Effector memory CD8-positive, alpha-beta T cell (primary cell): ENCODE measurements around the gene PIK3R1.

Experiments used
- ATAC-seq: fragments of 150-1000 bp; cut with Tn5 transposase; replicated peaks from 2 replicates; pipeline ENCODE4 v1.10.0; 2021; ENCODE audit warnings: mild to moderate bottlenecking, moderate library complexity
- DNase-seq, 3 experiments: peaks; one replicate each; pipeline ENCODE4 v3.0.0; 2021
- H3K27ac Mint-ChIP-seq, 2 donors: one replicate each; pipeline ENCODE4 v1.8.0; 2022; ENCODE audit warnings: mild to moderate bottlenecking in 2 of 2, mixed read lengths in 2 of 2, moderate library complexity in 2 of 2
- H3K27me3 Mint-ChIP-seq, 2 donors: one replicate each; pipeline ENCODE4 v1.8.0; 2022; ENCODE audit warnings: mixed read lengths in 2 of 2
- H3K36me3 Mint-ChIP-seq: one replicate; pipeline ENCODE4 v1.8.0; 2022; ENCODE audit warnings: mild to moderate bottlenecking, moderate library complexity, mixed read lengths; ENCODE audit not compliant: insufficient read depth
- H3K4me1 Mint-ChIP-seq, 2 donors: one replicate each; pipeline ENCODE4 v1.8.0; 2022; ENCODE audit warnings: low read depth in 2 of 2, mixed read lengths in 2 of 2
- H3K4me3 Mint-ChIP-seq, 2 donors: one replicate each; pipeline ENCODE4 v1.8.0; 2022; ENCODE audit warnings: mild to moderate bottlenecking in 2 of 2, mixed read lengths in 2 of 2, moderate library complexity in 2 of 2
- H3K9me3 Mint-ChIP-seq, 2 donors: one replicate each; pipeline ENCODE4 v1.8.0; 2022; ENCODE audit warnings: mixed read lengths in 2 of 2
- total RNA-seq, 9 experiments: gene quantifications; one replicate each; lab custom pipeline; 2026; lab: John Stamatoyannopoulos, UW

Gene PIK3R1
- total RNA-seq: 50.2 to 847 (median 242) reads per million in 9 experiments

GRCh38 chr5:68215208-68215897 lies at the start of gene PIK3R1:
Gene PIK3R1, plus strand, starts transcription at chr5:68215756. Its CDS starts 10,920 bp downstream, at chr5:68226676.
- H3K4me1 Mint-ChIP-seq: peaks cover 31 to 35% of the 10 kb centered on the region in 2 donors
- H3K4me3 Mint-ChIP-seq: peak within 1 kb of the TSS; percentile 92 to 93
- H3K27me3 Mint-ChIP-seq: no peaks in the 10 kb centered on the region
- H3K36me3 Mint-ChIP-seq: peaks cover 21% of the 10 kb centered on the region
- ATAC-seq (peak; percentile 76), DNase-seq (peak; percentile 86 to 90 (median 88))
- peaks cover 0 to 1% of the 10 kb centered on the region in 2 donors for H3K9me3 Mint-ChIP-seq
- peak within 1 kb of the TSS; percentile 94 to 96 for H3K27ac Mint-ChIP-seq

GRCh38 chr5:68167195-68167651 lies 48.3 kb upstream of the PIK3R1 start:
- Mint-ChIP-seq H3K27ac (no peak overlapping the region), H3K36me3 (peaks cover 3% of the 10 kb centered on the region), H3K9me3 (no peaks in the 10 kb centered on the region), H3K27me3 (peaks cover 7% of the 10 kb centered on the region in 2 donors), H3K4me1 (no peaks in the 10 kb centered on the region), H3K4me3 (no peak overlapping the region)
- DNase-seq: no peak
- no peak for ATAC-seq

DNA sequence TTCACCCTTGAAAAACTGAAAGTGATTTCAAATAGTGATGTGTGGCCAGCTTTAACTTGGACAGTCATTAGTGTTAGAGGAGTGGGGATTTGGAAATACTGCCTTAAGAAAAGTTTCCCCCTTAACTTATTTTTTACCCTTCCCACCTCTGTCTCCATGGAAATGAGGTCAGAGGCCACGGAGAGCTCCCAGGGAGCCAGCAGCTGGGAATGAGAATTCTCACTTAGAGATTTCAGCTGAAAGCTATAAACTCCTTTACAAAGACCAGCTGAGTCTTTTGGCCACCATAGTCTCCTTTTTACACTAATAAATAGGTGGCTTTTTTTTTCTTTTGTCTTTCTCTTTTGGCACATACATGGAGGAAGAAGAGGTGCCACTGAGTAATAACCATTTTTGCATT lies 45.7 kb upstream of the PIK3R1 start:
- Mint-ChIP-seq H3K27ac (peak overlapping the region in 1 of 2 donors; percentile 32), H3K27me3 (peaks cover 7% of the 10 kb centered on the region in 2 donors), H3K36me3 (peaks cover 3% of the 10 kb centered on the region), H3K4me1 (no peaks in the 10 kb centered on the region), H3K9me3 (no peaks in the 10 kb centered on the region), H3K4me3 (no peak overlapping the region)
- no peak for DNase-seq
- no peak for ATAC-seq

- peaks cover 7% of the 10 kb centered on the region in 2 donors for H3K27me3 Mint-ChIP-seq
- no peaks in the 10 kb centered on the region for H3K9me3 Mint-ChIP-seq
- H3K27ac Mint-ChIP-seq: no peak overlapping the region
- no peak for ATAC-seq
- no peak overlapping the region for H3K4me3 Mint-ChIP-seq
- peaks cover 3% of the 10 kb centered on the region for H3K36me3 Mint-ChIP-seq
- DNase-seq: no peak
- H3K4me1 Mint-ChIP-seq: no peaks in the 10 kb centered on the region
Observed at GRCh38 chr5:68170826-68171558, 44.6 kb upstream of the PIK3R1 start.

DNA sequence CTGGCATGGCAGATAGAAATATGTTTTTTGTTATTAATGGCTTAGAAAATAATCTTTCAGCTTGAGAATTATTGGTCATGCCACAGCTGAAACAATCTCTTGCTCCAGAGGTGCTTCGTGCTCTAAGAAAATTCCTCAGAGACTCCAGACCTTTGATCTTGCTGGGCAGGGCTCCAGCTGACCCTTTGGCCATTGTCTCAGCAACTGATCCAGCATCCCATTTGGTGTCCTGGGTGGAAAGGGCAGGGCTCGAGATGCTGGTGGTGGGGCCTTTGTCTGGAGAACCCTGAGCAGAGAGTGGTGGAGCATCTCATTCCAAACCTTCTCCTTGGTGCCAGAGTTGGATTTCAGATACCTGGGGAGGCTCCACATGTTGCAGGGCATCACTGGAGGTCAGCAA lies 43.2 kb upstream of the PIK3R1 start:
- peaks cover 0 to 1% of the 10 kb centered on the region in 2 donors for H3K4me1 Mint-ChIP-seq
- ATAC-seq (no peak), DNase-seq (no peak)
- no peak overlapping the region for H3K27ac Mint-ChIP-seq
- H3K9me3 Mint-ChIP-seq: no peaks in the 10 kb centered on the region
- H3K36me3 Mint-ChIP-seq: peaks cover 3% of the 10 kb centered on the region
- peaks cover 7% of the 10 kb centered on the region in 2 donors for H3K27me3 Mint-ChIP-seq
- H3K4me3 Mint-ChIP-seq: no peak overlapping the region

DNA sequence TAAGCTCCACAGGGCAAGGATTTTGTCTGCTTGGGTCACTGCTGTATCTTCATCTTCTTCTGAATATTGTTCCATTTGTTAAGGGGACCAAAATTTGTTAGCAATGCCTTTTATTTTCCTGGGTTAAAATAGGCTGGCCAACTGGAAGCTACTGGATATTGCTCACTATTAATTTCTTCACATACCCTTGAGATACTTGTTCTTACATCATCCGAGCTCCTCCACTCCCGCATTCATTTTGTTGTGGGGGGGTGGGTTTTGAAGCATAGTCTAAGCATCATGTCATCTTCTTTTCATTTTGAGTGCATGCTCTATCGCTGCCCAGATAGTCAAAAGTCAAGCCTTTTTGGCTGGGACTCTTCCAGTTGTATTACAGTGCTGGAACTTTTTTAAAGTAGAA lies 42.5 kb upstream of the PIK3R1 start:
- H3K4me3 Mint-ChIP-seq: no peak overlapping the region
- no peaks in the 10 kb centered on the region for H3K9me3 Mint-ChIP-seq
- DNase-seq: no peak
- H3K4me1 Mint-ChIP-seq: peaks cover 0 to 3% of the 10 kb centered on the region in 2 donors
- H3K36me3 Mint-ChIP-seq: peaks cover 3% of the 10 kb centered on the region
- H3K27me3 Mint-ChIP-seq: peaks cover 7% of the 10 kb centered on the region in 2 donors
- no peak overlapping the region for H3K27ac Mint-ChIP-seq
- ATAC-seq: no peak

- H3K27ac Mint-ChIP-seq: peak overlapping the region in 1 of 2 donors; percentile 83
- H3K9me3 Mint-ChIP-seq: no peaks in the 10 kb centered on the region
- peaks cover 2 to 4% of the 10 kb centered on the region in 2 donors for H3K27me3 Mint-ChIP-seq
- H3K4me3 Mint-ChIP-seq: no peak overlapping the region
- peaks cover 0 to 3% of the 10 kb centered on the region in 2 donors for H3K4me1 Mint-ChIP-seq
- H3K36me3 Mint-ChIP-seq: peaks cover 3% of the 10 kb centered on the region
- DNase-seq (no peak), ATAC-seq (no peak)
Observed at GRCh38 chr5:68176253-68176652, 39.3 kb upstream of the PIK3R1 start.

- Mint-ChIP-seq H3K27ac (peak overlapping the region in 1 of 2 donors; percentile 83), H3K9me3 (no peaks in the 10 kb centered on the region), H3K4me3 (no peak overlapping the region), H3K36me3 (peaks cover 3% of the 10 kb centered on the region), H3K4me1 (peaks cover 0 to 3% of the 10 kb centered on the region in 2 donors), H3K27me3 (no peaks in the 10 kb centered on the region)
- DNase-seq (no peak), ATAC-seq (peak; percentile 52)
Observed at GRCh38 chr5:68176802-68177479, 38.6 kb upstream of the PIK3R1 start.

DNA sequence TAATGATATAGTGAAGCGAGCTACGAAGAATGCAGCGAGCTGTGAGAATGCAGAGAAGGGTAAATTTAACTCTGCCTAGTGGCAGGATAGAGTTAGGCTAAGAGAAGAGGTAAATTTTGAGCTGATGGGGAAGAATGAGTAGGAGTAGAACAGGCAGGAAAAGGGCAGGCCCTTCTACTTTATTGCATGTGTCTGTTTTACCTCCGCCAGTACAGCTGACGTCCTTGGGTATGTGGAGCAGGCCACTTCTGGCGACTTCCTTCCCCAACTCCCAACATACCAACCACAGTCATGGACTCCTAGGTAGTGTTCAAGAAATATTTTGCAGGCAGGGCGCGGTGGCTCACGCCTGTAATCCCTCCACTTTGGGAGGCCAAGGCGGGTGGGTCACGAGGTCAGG lies 37.9 kb upstream of the PIK3R1 start:
- DNase-seq (no peak), ATAC-seq (no peak)
- Mint-ChIP-seq H3K27ac (no peak overlapping the region), H3K27me3 (no peaks in the 10 kb centered on the region), H3K36me3 (no peaks in the 10 kb centered on the region), H3K9me3 (no peaks in the 10 kb centered on the region), H3K4me3 (no peak overlapping the region), H3K4me1 (peaks cover 0 to 3% of the 10 kb centered on the region in 2 donors)

- no peak for DNase-seq
- no peak overlapping the region for H3K27ac Mint-ChIP-seq
- peaks cover 0 to 3% of the 10 kb centered on the region in 2 donors for H3K4me1 Mint-ChIP-seq
- H3K27me3 Mint-ChIP-seq: no peaks in the 10 kb centered on the region
- ATAC-seq: no peak
- no peaks in the 10 kb centered on the region for H3K9me3 Mint-ChIP-seq
- no peaks in the 10 kb centered on the region for H3K36me3 Mint-ChIP-seq
- H3K4me3 Mint-ChIP-seq: no peak overlapping the region
Observed at GRCh38 chr5:68178579-68178978, 37.0 kb upstream of the PIK3R1 start.

- H3K4me3 Mint-ChIP-seq: no peak overlapping the region
- H3K27me3 Mint-ChIP-seq: no peaks in the 10 kb centered on the region
- H3K36me3 Mint-ChIP-seq: no peaks in the 10 kb centered on the region
- no peak for ATAC-seq
- no peak for DNase-seq
- H3K9me3 Mint-ChIP-seq: no peaks in the 10 kb centered on the region
- peak overlapping the region in 1 of 2 donors; percentile 18 for H3K27ac Mint-ChIP-seq
- H3K4me1 Mint-ChIP-seq: peaks cover 0 to 3% of the 10 kb centered on the region in 2 donors
Observed at GRCh38 chr5:68180121-68181038, 35.2 kb upstream of the PIK3R1 start.

- DNase-seq: no peak
- no peak for ATAC-seq
- Mint-ChIP-seq H3K36me3 (no peaks in the 10 kb centered on the region), H3K9me3 (no peaks in the 10 kb centered on the region), H3K27me3 (no peaks in the 10 kb centered on the region), H3K4me1 (peaks cover 0 to 3% of the 10 kb centered on the region in 2 donors), H3K4me3 (no peak overlapping the region), H3K27ac (no peak overlapping the region)
Observed at GRCh38 chr5:68181039-68181599, 34.4 kb upstream of the PIK3R1 start.
